GM12878 (cell line): ENCODE data around the gene AK4. TPM values are rescaled to one million over a fixed set of nuclear protein-coding genes. Genes with fewer than 3 reads are reported as not detected.

ENCODE experiments used
- ATAC-seq: fragments of 200-7000 bp; cut with Tn5 transposase; 3 replicates; pipeline ENCODE4 v1.9.1; 2020; ENCODE audit warnings: mild to moderate bottlenecking, moderate library complexity
- BruUV-seq: library from RNA; stranded (reverse); fragments of 400-500 nt; replicated peaks from 2 replicates; lab custom pipeline; 2021; lab: Mats Ljungman, UMichigan
- CTCF ChIA-PET: fragments of 300-600 bp; sonication (Branson Sonifier 250); formaldehyde crosslinking; extraction: SDS; loops from one replicate; lab custom pipeline; 2021; ENCODE audit warnings: inconsistent platforms; lab: Yijun Ruan, JAX
- POLR2A ChIA-PET: fragments of 350-600 bp; formaldehyde crosslinking; extraction: SDS; loops from one replicate; lab custom pipeline; 2021; ENCODE audit warnings: inconsistent platforms; lab: Charles Lee
- RAD21 ChIA-PET: fragments of 300-600 bp; sonication (Branson Sonifier 250); formaldehyde crosslinking; loops from one replicate; lab custom pipeline; 2023; ENCODE audit warnings: antibody characterized with exemption; ENCODE audit not compliant: unreplicated experiment; lab: Charles Lee
- SMC1A ChIA-PET: fragments of 300-600 bp; sonication (Branson Sonifier 250); formaldehyde crosslinking; loops from one replicate; lab custom pipeline; 2023; ENCODE audit not compliant: unreplicated experiment, uncharacterized antibody; lab: Charles Lee
- DNase-seq: peaks from one replicate; pipeline ENCODE4 v3.0.0-alpha.2; 2011; ENCODE audit warnings: low read depth, low spot score
- FAIRE-seq: peaks from 3 replicates; lab custom pipeline; 2011; peaks lifted over from hg19 to GRCh38; lab: Jason Lieb, UNC
- H2AFZ ChIP-seq: 2 replicates; pipeline ENCODE4 v1.6.0; 2011; ENCODE audit warnings: low read depth, low read length, control low read depth; ENCODE audit not compliant: control insufficient read depth
- H3K27ac ChIP-seq: 2 replicates; pipeline ENCODE4 v1.5.1; 2011; ENCODE audit warnings: control low read depth; ENCODE audit not compliant: control insufficient read depth, insufficient read depth
- H3K27me3 ChIP-seq, 2 experiments: replicated peaks in 1 of 2; 2 replicates each; pipeline versions ENCODE4 v1.6.0 to v1.6.1; 2011; ENCODE audit warnings: low read length in 1 of 2; ENCODE audit not compliant: control insufficient read depth in 2 of 2, insufficient read depth in 2 of 2
- H3K36me3 ChIP-seq, 2 experiments: 2 replicates each; pipeline ENCODE4 v1.5.1; 2011; ENCODE audit warnings: low read length in 1 of 2; ENCODE audit not compliant: control insufficient read depth in 2 of 2, insufficient read depth in 2 of 2
- H3K4me1 ChIP-seq: 2 replicates; pipeline ENCODE4 v1.6.1; 2011; ENCODE audit warnings: mild to moderate bottlenecking, low read length, moderate library complexity, mixed read lengths; ENCODE audit not compliant: control insufficient read depth, insufficient read depth
- H3K4me2 ChIP-seq: 2 replicates; pipeline ENCODE4 v1.6.0; 2011; ENCODE audit warnings: control low read depth; ENCODE audit not compliant: control insufficient read depth, insufficient read depth
- H3K4me3 ChIP-seq: fragments of 200-600 bp; sonication (generic); 2 replicates; pipeline ENCODE4 v1.5.1; 2016
- H3K79me2 ChIP-seq: 2 replicates; pipeline ENCODE4 v1.6.0; 2011; ENCODE audit warnings: low read length; ENCODE audit not compliant: control insufficient read depth, insufficient read depth
- H3K9ac ChIP-seq: 2 replicates; pipeline ENCODE4 v1.8.0; 2011; ENCODE audit warnings: low read length, control low read depth, mixed read lengths; ENCODE audit not compliant: control insufficient read depth, insufficient read depth
- H3K9me3 ChIP-seq: replicated peaks from 3 replicates; pipeline ENCODE4 v1.5.1; 2011; ENCODE audit warnings: mild to moderate bottlenecking, low read length; ENCODE audit not compliant: control insufficient read depth, insufficient read depth
- H4K20me1 ChIP-seq: 2 replicates; pipeline ENCODE4 v1.6.0; 2011; ENCODE audit not compliant: control insufficient read depth, insufficient read depth
- ASH2L ChIP-seq: fragments of 300-600, 200-600 bp; sonication (generic); IDR thresholded peaks from 2 replicates; pipeline ENCODE4 v1.6.1; 2017; ENCODE audit warnings: low read depth, mild to moderate bottlenecking, borderline replicate concordance
- ATF7 ChIP-seq: fragments of 450-650 bp; IDR thresholded peaks from 2 replicates; pipeline ENCODE4 v1.6.1; 2016; ENCODE audit warnings: low read depth, mild to moderate bottlenecking
- JUNB ChIP-seq: IDR thresholded peaks from 2 replicates; pipeline ENCODE4 v1.6.1; 2016; ENCODE audit warnings: antibody characterized with exemption, mild to moderate bottlenecking
- NBN ChIP-seq: fragments of 450-650 bp; IDR thresholded peaks from 2 replicates; pipeline ENCODE4 v1.6.1; 2016
- PBX3 ChIP-seq: IDR thresholded peaks from 2 replicates; pipeline ENCODE4 v1.6.1; 2011; ENCODE audit warnings: mild to moderate bottlenecking, low read depth, low read length, moderate library complexity; ENCODE audit not compliant: insufficient replicate concordance
- PKNOX1 ChIP-seq: fragments of 450-650 bp; IDR thresholded peaks from 2 replicates; pipeline ENCODE4 v1.6.1; 2016; ENCODE audit warnings: mild to moderate bottlenecking
- TARDBP ChIP-seq: IDR thresholded peaks from 2 replicates; pipeline ENCODE4 v1.6.1; 2016; ENCODE audit warnings: borderline replicate concordance
- in situ Hi-C: fragments of 300-500 bp; cut with MboI; formaldehyde crosslinking; loops from 9 replicates; pipeline ENCODE4 v1.14.3; 2018; ENCODE audit warnings: mixed read lengths
- intact Hi-C: fragments of 100-400 bp; cut with micrococcal nuclease; formaldehyde crosslinking; loops from one replicate; pipeline ENCODE4 v1.14.2; 2022; ENCODE audit not compliant: unreplicated experiment
- polyA plus RNA-seq, 11 experiments: library from polyadenylated mRNA; depleted of rRNA in 4 of 11; unstranded in 6 of 11; stranded (reverse) in 5 of 11; fragments of >200 nt; fragmentation: Nextera tagmentation in 4 of 11; fragmentation: Illumina TruSeq in 1 of 11; extraction: Ambion mirVana in 4 of 11; extraction: Trizol in 1 of 11; gene quantifications; 1 replicate in 1 of 11; 2 replicates in 10 of 11; pipeline versions ENCODE4 v1.2.1 to v1.2.3, GENCODE V29; 2011 to 2016; ENCODE audit warnings: inconsistent platforms in 2 of 11, missing spikeins in 2 of 11, low read depth in 1 of 11
- total RNA-seq, 4 experiments: library from RNA; depleted of rRNA in 3 of 4; stranded (reverse); fragments of >200 nt in 3 of 4; fragmentation: Illumina TruSeq in 1 of 4; extraction: Trizol in 1 of 4; gene quantifications; 2 replicates each; pipeline versions ENCODE4 v1.2.1 to v1.2.3, GENCODE V29; 2013 to 2021

AK4 gene
- total and polyA plus RNA-seq, 10 of the 15 experiments (the other 5 are each of a cell fraction or from before 2014, with no cell fraction given), result 23.9 to 161 (median 49.0) TPM

DNA sequence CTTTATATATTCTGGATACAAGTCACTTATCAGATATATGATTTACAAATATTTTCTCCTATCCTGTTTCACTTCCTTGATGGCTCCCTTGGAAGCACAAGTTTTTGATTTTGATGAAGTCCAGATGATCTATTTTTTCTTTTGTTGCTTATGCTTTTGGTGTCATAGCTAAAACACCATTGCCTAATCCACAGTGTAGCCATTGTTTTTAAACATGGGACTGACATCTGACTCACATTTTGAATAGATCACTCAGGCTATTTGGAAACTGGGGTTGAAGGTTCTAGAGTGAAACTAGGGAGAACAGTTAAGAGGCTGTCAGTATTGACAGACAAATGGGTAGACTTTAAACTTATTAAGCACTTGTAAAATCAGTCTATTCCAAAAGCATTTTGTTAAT lies 16.6 kb downstream of the AK4 start:
- BruUV-seq, result no TSS peak
- no peaks in the 10 kb centered on the region; the same call in 2 of the 3 replicates for H3K9me3 ChIP-seq
- ChIA-PET CTCF (interaction anchor here (0.6 kb wide), 1 partner anchor 92 kb away, joined by 4 read pairs; no protein-coding TSS in a partner anchor), RAD21 (no interaction called here), SMC1A (interaction anchor here (0.8 to 1.3 kb wide), 3 partner anchors 23 to 48 kb away, joined by 3 to 5 read pairs (median 5); no protein-coding TSS in a partner anchor), POLR2A (interaction anchor here (0.6 to 1.4 kb wide), 3 partner anchors 13 to 19 kb away, joined by 3 read pairs; no protein-coding TSS in a partner anchor)
- FAIRE-seq, result peak; percentile 23
- H3K27ac ChIP-seq, result no peak overlapping the region
- ATAC-seq, result no peak
- H3K36me3 ChIP-seq, result peaks cover 0 to 6% of the 10 kb centered on the region in 2 experiments; a peak in 1 of 4 replicates
- no peak overlapping the region for H3K9ac ChIP-seq
- H2AFZ ChIP-seq, result no peak overlapping the region
- H3K4me3 ChIP-seq, result no peak overlapping the region
- peaks cover 78% of the 10 kb centered on the region for H3K79me2 ChIP-seq
- peaks cover 3% of the 10 kb centered on the region; the same call in 1 of the 2 replicates for H4K20me1 ChIP-seq
- in situ Hi-C loops, result no loop called here
- H3K27me3 ChIP-seq, result no peaks in the 10 kb centered on the region
- intact Hi-C loops, result no loop called here
- peaks cover 32% of the 10 kb centered on the region for H3K4me1 ChIP-seq
- TF ChIP-seq PKNOX1, result peak; percentile 39; the same call in 1 of the 2 replicates
- TF ChIP-seq NBN, result no peak
- no peak for TF ChIP-seq PBX3
- peak; percentile 7; the same call in 1 of the 2 replicates for TF ChIP-seq JUNB
- TF ChIP-seq TARDBP, result no peak
- TF ChIP-seq ASH2L, result no peak
- no peak for TF ChIP-seq ATF7
- no peak for DNase-seq
- no peak overlapping the region for H3K4me2 ChIP-seq
